WTC11 (cell line): Measurements from ENCODE around the gene ATP2B3. TPM values are rescaled to one million over a fixed set of nuclear protein-coding genes. Genes with fewer than 3 reads are reported as not detected.
A peak's percentile ranks its signal among the peaks of the same experiment; 100 is the strongest.

Source experiments
- ATAC-seq: fragments of 200-7000 bp; cut with Tn5 transposase; 2 replicates; pipeline ENCODE4 v1.10.0; 2021; ENCODE audit warnings: mild to moderate bottlenecking, moderate library complexity
- CTCF ChIA-PET: fragments of 300-600 bp; sonication (Branson Sonifier 250); formaldehyde crosslinking; loops from one replicate; lab custom pipeline; 2021; ENCODE audit warnings: antibody characterized with exemption; lab: Charles Lee
- POLR2A ChIA-PET: fragments of 350-600 bp; sonication (Branson Sonifier 250); formaldehyde crosslinking; loops from one replicate; lab custom pipeline; 2021; ENCODE audit warnings: antibody characterized with exemption; lab: Charles Lee
- DNase-seq: peaks from one replicate; pipeline ENCODE4 v3.0.0; 2021; ENCODE audit warnings: low spot score
- H3K27ac Mint-ChIP-seq: 2 replicates; pipeline ENCODE4 v1.8.0; 2021; ENCODE audit warnings: mixed read lengths
- H3K27me3 Mint-ChIP-seq: 2 replicates; pipeline ENCODE4 v1.8.0; 2021; ENCODE audit warnings: low read depth, mild to moderate bottlenecking, moderate library complexity, mixed read lengths
- H3K36me3 Mint-ChIP-seq: 2 replicates; pipeline ENCODE4 v1.8.0; 2021; ENCODE audit warnings: mixed read lengths
- H3K4me1 Mint-ChIP-seq: 2 replicates; pipeline ENCODE4 v1.8.0; 2022; ENCODE audit warnings: mixed read lengths
- H3K4me3 Mint-ChIP-seq: 2 replicates; pipeline ENCODE4 v1.8.0; 2021; ENCODE audit warnings: mild to moderate bottlenecking, moderate library complexity, mixed read lengths
- H3K9me3 Mint-ChIP-seq: 2 replicates; pipeline ENCODE4 v1.8.0; 2021; ENCODE audit warnings: mixed read lengths
- ATF3 ChIP-seq: sonication (generic); formaldehyde crosslinking; conservative IDR thresholded peaks from 2 replicates; pipeline ENCODE4 v1.8.1; 2022; ENCODE audit warnings: mild to moderate bottlenecking, missing genetic modification reagents
- CTCF ChIP-seq: fragments of 200-600 bp; IDR thresholded peaks from 2 replicates; pipeline ENCODE4 v1.8.0; 2022; ENCODE audit warnings: antibody characterized with exemption
- ESRRA ChIP-seq: sonication (generic); formaldehyde crosslinking; IDR thresholded peaks from 2 replicates; pipeline ENCODE4 v1.8.1; 2022; ENCODE audit warnings: mild to moderate bottlenecking, missing genetic modification reagents, borderline replicate concordance
- ETV6 ChIP-seq: sonication (generic); formaldehyde crosslinking; IDR thresholded peaks from 2 replicates; pipeline ENCODE4 v1.8.1; 2022; ENCODE audit warnings: mild to moderate bottlenecking, missing genetic modification reagents
- FOXJ3 ChIP-seq: sonication (generic); formaldehyde crosslinking; IDR thresholded peaks from 2 replicates; pipeline ENCODE4 v1.9.0; 2021; ENCODE audit warnings: missing genetic modification reagents, mild to moderate bottlenecking, borderline replicate concordance
- FOXK1 ChIP-seq: sonication (generic); formaldehyde crosslinking; IDR thresholded peaks from 2 replicates; pipeline ENCODE4 v1.8.0; 2022; ENCODE audit warnings: mild to moderate bottlenecking, moderate library complexity, missing genetic modification reagents
- FOXP1 ChIP-seq: sonication (generic); formaldehyde crosslinking; IDR thresholded peaks from 2 replicates; pipeline ENCODE4 v1.8.0; 2022; ENCODE audit warnings: missing genetic modification reagents, mild to moderate bottlenecking, moderate library complexity, borderline replicate concordance
- JAZF1 ChIP-seq: fragments of 250-450 bp; sonication (Bioruptor Pico); IDR thresholded peaks from 2 replicates; pipeline ENCODE4 v1.9.0; 2021; ENCODE audit warnings: moderate library complexity, mild to moderate bottlenecking, inconsistent platforms
- JUN ChIP-seq: sonication (generic); formaldehyde crosslinking; IDR thresholded peaks from 2 replicates; pipeline ENCODE4 v1.8.0; 2023; ENCODE audit warnings: mild to moderate bottlenecking, missing genetic modification reagents
- MXD4 ChIP-seq: fragments of 250-450 bp; sonication (Bioruptor Pico); IDR thresholded peaks from 2 replicates; pipeline ENCODE4 v1.8.0; 2021; ENCODE audit warnings: mild to moderate bottlenecking, moderate library complexity, borderline replicate concordance
- SMAD4 ChIP-seq: sonication (generic); formaldehyde crosslinking; IDR thresholded peaks from 2 replicates; pipeline ENCODE4 v1.8.0; 2022; ENCODE audit warnings: mild to moderate bottlenecking, missing genetic modification reagents
- USF2 ChIP-seq: sonication (generic); formaldehyde crosslinking; IDR thresholded peaks from 2 replicates; pipeline ENCODE4 v1.8.1; 2023; ENCODE audit warnings: mild to moderate bottlenecking, missing genetic modification reagents, moderate library complexity
- ZNF121 ChIP-seq: sonication (generic); formaldehyde crosslinking; IDR thresholded peaks from 2 replicates; pipeline ENCODE4 v1.8.0; 2023; ENCODE audit warnings: missing genetic modification reagents
- ZNF138 ChIP-seq: sonication (generic); formaldehyde crosslinking; conservative IDR thresholded peaks from 2 replicates; pipeline ENCODE4 v1.8.1; 2022; ENCODE audit warnings: mild to moderate bottlenecking, moderate library complexity, missing genetic modification reagents
- total RNA-seq: library from RNA; stranded (reverse); gene quantifications from 3 replicates; pipeline ENCODE4 v1.2.3, GENCODE V29; 2021
- TF ChIP-seq, protein P1 (sequence below): sonication (generic); formaldehyde crosslinking; IDR thresholded peaks from 2 replicates; pipeline ENCODE4 v1.8.0; 2022; ENCODE audit warnings: mild to moderate bottlenecking, missing genetic modification reagents
- TF ChIP-seq, protein P2 (sequence below): sonication (generic); formaldehyde crosslinking; IDR thresholded peaks from 2 replicates; pipeline ENCODE4 v1.8.1; 2023; ENCODE audit warnings: mild to moderate bottlenecking, missing genetic modification reagents
- TF ChIP-seq, protein P3 (sequence below): sonication (generic); formaldehyde crosslinking; conservative IDR thresholded peaks from 2 replicates; pipeline ENCODE4 v1.8.1; 2023; ENCODE audit warnings: mild to moderate bottlenecking, low read depth, missing genetic modification reagents, moderate library complexity

Gene ATP2B3
- total RNA-seq, 1 experiment from 2014 or later: 0.28 TPM

DNA sequence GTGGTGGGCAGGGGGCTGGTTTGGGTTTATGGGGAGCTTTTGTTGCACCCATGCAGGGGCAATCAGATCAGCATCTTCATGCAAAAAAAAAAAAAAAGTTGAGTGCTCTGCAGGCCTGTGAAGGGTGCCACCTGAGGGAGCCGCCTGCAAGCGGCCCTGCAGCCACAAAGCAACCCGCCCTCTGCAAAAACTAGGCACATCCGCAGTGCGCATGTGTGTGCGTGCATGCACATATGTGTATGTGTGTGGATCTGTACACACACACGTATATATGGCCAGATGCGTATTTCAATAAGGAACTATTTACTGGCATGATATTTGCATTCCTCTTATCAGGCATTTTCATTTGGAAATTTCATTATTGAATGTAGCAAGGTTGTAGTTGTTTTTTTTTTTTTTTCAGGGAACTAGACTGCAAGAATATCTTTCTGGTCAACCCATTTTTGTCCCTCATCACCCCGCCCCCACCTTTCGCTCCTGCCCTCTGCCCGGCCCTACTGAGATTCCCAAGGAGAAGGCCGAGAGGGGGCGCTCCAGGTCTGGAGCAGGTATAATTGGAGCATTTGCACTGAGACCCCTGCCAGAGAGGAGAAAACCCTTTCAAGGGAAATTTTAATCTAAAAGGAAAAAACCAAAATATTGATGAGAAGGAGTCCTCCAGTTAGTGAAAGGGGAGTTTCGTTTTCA is 63.4 kb downstream of the ATP2B3 start:
- no peaks in the 10 kb centered on the region; the same call in 1 of the 2 replicates for H3K27me3 Mint-ChIP-seq
- ATAC-seq: peak; percentile 55
- POLR2A ChIA-PET: no interaction called here
- H3K9me3 Mint-ChIP-seq: no peaks in the 10 kb centered on the region
- peak; percentile 78 for DNase-seq
- no peaks in the 10 kb centered on the region for H3K36me3 Mint-ChIP-seq
- H3K4me3 Mint-ChIP-seq: no peak overlapping the region
- TF ChIP-seq, protein P1, sequence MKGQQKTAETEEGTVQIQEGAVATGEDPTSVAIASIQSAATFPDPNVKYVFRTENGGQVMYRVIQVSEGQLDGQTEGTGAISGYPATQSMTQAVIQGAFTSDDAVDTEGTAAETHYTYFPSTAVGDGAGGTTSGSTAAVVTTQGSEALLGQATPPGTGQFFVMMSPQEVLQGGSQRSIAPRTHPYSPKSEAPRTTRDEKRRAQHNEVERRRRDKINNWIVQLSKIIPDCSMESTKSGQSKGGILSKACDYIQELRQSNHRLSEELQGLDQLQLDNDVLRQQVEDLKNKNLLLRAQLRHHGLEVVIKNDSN (CRISPR knock-in tag): no peak
- TF ChIP-seq CTCF: 0 out of 2 replicates have a peak, but pooled peaks have one; percentile 21
- TF ChIP-seq, all 79 proteins: peak for 1
- CTCF ChIA-PET: interaction anchor here (0.7 to 4.4 kb wide), 7 partner anchors 15 to 93 kb away, joined by 3 to 20 read pairs (median 4); no protein-coding TSS in a partner anchor
- Mint-ChIP-seq H3K4me1 (peaks cover 14% of the 10 kb centered on the region), H3K27ac (no peak overlapping the region)

GRCh38 chrX:153582896-153583295 is 65.5 kb downstream of the ATP2B3 start:
- ATAC-seq: no peak
- POLR2A ChIA-PET: no interaction called here
- no peaks in the 10 kb centered on the region; the same call in 1 of the 2 replicates for H3K27me3 Mint-ChIP-seq
- no peak overlapping the region for H3K4me3 Mint-ChIP-seq
- no peak for DNase-seq
- CTCF ChIA-PET: interaction anchor here (2.8 kb wide), 1 partner anchor 61 kb away, joined by 11 read pairs; no protein-coding TSS in a partner anchor
- peaks cover 14% of the 10 kb centered on the region for H3K4me1 Mint-ChIP-seq
- H3K9me3 Mint-ChIP-seq: no peaks in the 10 kb centered on the region
- peaks cover under 1% of the 10 kb centered on the region; the same call in 1 of the 2 replicates for H3K36me3 Mint-ChIP-seq
- TF ChIP-seq SMAD4 (CRISPR knock-in tag) (no peak), USF2 (CRISPR knock-in tag) (no peak), CTCF (no peak), ETV6 (CRISPR knock-in tag) (no peak), FOXJ3 (no peak), ESRRA (no peak), MXD4 (CRISPR knock-in tag) (no peak), JAZF1 (no peak), JUN (CRISPR knock-in tag) (no peak), FOXK1 (CRISPR knock-in tag) (no peak), FOXP1 (no peak), ZNF138 (no peak), ATF3 (CRISPR knock-in tag) (no peak), ZNF121 (CRISPR knock-in tag) (no peak)
- TF ChIP-seq, protein P2, sequence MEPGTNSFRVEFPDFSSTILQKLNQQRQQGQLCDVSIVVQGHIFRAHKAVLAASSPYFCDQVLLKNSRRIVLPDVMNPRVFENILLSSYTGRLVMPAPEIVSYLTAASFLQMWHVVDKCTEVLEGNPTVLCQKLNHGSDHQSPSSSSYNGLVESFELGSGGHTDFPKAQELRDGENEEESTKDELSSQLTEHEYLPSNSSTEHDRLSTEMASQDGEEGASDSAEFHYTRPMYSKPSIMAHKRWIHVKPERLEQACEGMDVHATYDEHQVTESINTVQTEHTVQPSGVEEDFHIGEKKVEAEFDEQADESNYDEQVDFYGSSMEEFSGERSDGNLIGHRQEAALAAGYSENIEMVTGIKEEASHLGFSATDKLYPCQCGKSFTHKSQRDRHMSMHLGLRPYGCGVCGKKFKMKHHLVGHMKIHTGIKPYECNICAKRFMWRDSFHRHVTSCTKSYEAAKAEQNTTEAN (CRISPR knock-in tag): no peak
- TF ChIP-seq, protein P3, sequence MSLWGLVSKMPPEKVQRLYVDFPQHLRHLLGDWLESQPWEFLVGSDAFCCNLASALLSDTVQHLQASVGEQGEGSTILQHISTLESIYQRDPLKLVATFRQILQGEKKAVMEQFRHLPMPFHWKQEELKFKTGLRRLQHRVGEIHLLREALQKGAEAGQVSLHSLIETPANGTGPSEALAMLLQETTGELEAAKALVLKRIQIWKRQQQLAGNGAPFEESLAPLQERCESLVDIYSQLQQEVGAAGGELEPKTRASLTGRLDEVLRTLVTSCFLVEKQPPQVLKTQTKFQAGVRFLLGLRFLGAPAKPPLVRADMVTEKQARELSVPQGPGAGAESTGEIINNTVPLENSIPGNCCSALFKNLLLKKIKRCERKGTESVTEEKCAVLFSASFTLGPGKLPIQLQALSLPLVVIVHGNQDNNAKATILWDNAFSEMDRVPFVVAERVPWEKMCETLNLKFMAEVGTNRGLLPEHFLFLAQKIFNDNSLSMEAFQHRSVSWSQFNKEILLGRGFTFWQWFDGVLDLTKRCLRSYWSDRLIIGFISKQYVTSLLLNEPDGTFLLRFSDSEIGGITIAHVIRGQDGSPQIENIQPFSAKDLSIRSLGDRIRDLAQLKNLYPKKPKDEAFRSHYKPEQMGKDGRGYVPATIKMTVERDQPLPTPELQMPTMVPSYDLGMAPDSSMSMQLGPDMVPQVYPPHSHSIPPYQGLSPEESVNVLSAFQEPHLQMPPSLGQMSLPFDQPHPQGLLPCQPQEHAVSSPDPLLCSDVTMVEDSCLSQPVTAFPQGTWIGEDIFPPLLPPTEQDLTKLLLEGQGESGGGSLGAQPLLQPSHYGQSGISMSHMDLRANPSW: no peak
- H3K27ac Mint-ChIP-seq: no peak overlapping the region
